ENCODE measurements around the gene KRT1.

KRT1 gene

GRCh38 chr12:52691076-52691840, 11.1 kb upstream of the KRT1 start (continued):
- TF ChIP-seq ZEB2 (tag by site-specific recombination; IDR thresholded peaks at IDR 0.05) (0 out of 2 replicates have a peak, but pooled peaks have one; percentile 11), ZNF350 (tag by site-specific recombination; IDR thresholded peaks at IDR 0.05) (no peak), ZNF558 (tag by site-specific recombination; IDR thresholded peaks at IDR 0.05) (no peak), ZNF175 (tag by site-specific recombination; IDR thresholded peaks at IDR 0.05) (no peak), ZNF544 (tag by site-specific recombination; IDR thresholded peaks at IDR 0.05) (no peak), INSM2 (tag by site-specific recombination; IDR thresholded peaks at IDR 0.05) (no peak), ZNF548 (tag by site-specific recombination; IDR thresholded peaks at IDR 0.05) (no peak), ZNF645 (tag by site-specific recombination; IDR thresholded peaks at IDR 0.05) (no peak), ZNF623 (tag by site-specific recombination; IDR thresholded peaks at IDR 0.05) (no peak), ZNF600 (tag by site-specific recombination; IDR thresholded peaks at IDR 0.05) (peak; percentile 82), ZNF473 (tag by site-specific recombination; IDR thresholded peaks at IDR 0.05) (no peak), PATZ1 (tag by site-specific recombination; IDR thresholded peaks at IDR 0.05) (peak; percentile 36; the same call in 1 of the 2 replicates), ZNF514 (tag by site-specific recombination; IDR thresholded peaks at IDR 0.05) (no peak), PRDM4 (tag by site-specific recombination; IDR thresholded peaks at IDR 0.05) (no peak), MEIS1 (CRISPR knock-in tag; IDR thresholded peaks at IDR 0.05; ENCODE audit: borderline replicate concordance) (no peak), PBX3 (CRISPR knock-in tag; IDR thresholded peaks at IDR 0.05) (no peak), ZNF335 (tag by site-specific recombination; conservative IDR thresholded peaks at IDR 0.05) (0 out of 2 replicates have a peak, but pooled peaks have one; percentile 18), ZNF785 (tag by site-specific recombination; IDR thresholded peaks at IDR 0.05) (no peak), ZNF792 (tag by site-specific recombination; IDR thresholded peaks at IDR 0.05) (no peak), SCRT1 (tag by site-specific recombination; IDR thresholded peaks at IDR 0.05; ENCODE audit: borderline replicate concordance) (no peak), ZNF521 (tag by site-specific recombination; IDR thresholded peaks at IDR 0.05) (no peak), ZNF2 (tag by site-specific recombination; IDR thresholded peaks at IDR 0.05) (no peak), ZNF664 (tag by site-specific recombination; IDR thresholded peaks at IDR 0.05) (no peak), ZNF211 (tag by site-specific recombination; IDR thresholded peaks at IDR 0.05; ENCODE audit: low read depth) (no peak), ZNF560 (tag by site-specific recombination; IDR thresholded peaks at IDR 0.05; ENCODE audit: borderline replicate concordance) (no peak), ZNF341 (tag by site-specific recombination; IDR thresholded peaks at IDR 0.05; ENCODE audit: low read depth) (peak; percentile 86), ZNF132 (tag by site-specific recombination; IDR thresholded peaks at IDR 0.05; ENCODE audit: borderline replicate concordance) (no peak), ZNF214 (tag by site-specific recombination; IDR thresholded peaks at IDR 0.05; ENCODE audit: borderline replicate concordance) (no peak), REPIN1 (tag by site-specific recombination; IDR thresholded peaks at IDR 0.05; ENCODE audit: low read depth) (no peak), ZSCAN16 (tag by site-specific recombination; IDR thresholded peaks at IDR 0.05) (no peak), ZNF416 (tag by site-specific recombination; IDR thresholded peaks at IDR 0.05) (no peak), ZNF292 (tag by site-specific recombination; IDR thresholded peaks at IDR 0.05; ENCODE audit: borderline replicate concordance, low read depth) (no peak)
